HG02571 (cell line): ENCODE measurements around the gene EVC2.
"Not testable (repeated sequence)": the region's sequence is repeated elsewhere in the genome, so short reads cannot be mapped to it uniquely, and the experiment has no call there.

Experiments used
- ATAC-seq: cut with Tn5 transposase; IDR thresholded peaks from one replicate; pipeline ENCODE4 v1.9.1; 2021; ENCODE audit warnings: mild to moderate bottlenecking, moderate library complexity; ENCODE audit not compliant: unreplicated experiment

Gene EVC2

DNA sequence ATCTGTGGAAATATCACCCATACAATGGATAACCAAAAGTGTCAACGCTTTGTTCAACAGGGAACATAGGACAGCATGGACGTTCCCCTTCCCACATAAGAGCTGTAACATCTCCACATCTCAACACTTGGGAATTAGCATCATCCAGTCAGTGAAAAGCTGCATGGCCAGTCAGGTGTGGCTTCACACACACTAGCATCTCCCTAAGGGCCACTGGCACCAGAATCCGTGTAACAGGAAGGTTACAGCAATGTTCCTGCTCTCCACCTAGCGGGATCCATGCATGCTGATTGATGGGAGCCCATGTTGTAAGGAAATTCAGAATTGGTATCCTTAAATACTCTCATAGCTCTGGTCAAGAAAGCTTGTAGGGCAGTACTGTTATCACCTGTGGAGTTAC, 78.8 kb downstream of the EVC2 start:
- no peak for ATAC-seq

DNA sequence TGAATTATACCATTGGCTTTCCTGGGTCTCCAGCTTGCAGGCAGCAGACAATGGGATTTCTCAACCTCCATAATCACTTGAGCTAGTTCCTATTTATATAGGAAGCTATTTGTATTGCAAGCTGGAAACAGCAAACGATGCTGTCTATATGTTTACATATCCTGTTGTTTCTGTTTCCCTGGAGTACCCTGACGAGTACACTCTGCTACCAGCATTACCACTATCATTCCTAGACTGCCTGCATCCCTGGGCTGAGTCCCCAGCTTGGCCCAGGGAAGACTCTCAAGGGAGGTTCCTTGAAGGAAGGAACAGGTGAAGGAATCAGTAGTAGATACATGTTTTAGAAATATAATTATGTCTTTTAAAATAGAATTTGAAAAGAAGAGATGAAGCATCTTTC, 81.4 kb downstream of the EVC2 start:
- ATAC-seq: no peak

DNA sequence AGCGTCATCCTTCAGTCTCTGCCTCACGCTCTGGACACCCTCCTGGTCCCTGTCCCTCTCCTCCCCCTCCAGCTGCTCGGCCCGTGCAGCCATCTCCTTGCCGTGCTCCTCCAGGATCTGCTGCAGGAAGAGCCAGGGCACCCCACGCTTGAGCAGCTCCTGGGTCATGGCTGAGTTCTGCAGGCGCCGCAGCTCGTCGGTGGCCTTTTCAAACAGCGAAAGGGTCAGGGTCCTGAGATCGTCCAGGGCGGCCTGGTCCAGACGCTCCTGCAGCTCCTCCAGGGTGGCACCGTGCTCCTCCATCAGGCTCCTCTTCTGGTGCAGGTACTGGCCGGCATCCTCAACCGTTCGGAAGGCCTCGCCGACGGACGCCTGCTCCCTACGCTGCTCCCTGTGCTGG, 85.8 kb downstream of the EVC2 start:
- ATAC-seq: no peak

DNA sequence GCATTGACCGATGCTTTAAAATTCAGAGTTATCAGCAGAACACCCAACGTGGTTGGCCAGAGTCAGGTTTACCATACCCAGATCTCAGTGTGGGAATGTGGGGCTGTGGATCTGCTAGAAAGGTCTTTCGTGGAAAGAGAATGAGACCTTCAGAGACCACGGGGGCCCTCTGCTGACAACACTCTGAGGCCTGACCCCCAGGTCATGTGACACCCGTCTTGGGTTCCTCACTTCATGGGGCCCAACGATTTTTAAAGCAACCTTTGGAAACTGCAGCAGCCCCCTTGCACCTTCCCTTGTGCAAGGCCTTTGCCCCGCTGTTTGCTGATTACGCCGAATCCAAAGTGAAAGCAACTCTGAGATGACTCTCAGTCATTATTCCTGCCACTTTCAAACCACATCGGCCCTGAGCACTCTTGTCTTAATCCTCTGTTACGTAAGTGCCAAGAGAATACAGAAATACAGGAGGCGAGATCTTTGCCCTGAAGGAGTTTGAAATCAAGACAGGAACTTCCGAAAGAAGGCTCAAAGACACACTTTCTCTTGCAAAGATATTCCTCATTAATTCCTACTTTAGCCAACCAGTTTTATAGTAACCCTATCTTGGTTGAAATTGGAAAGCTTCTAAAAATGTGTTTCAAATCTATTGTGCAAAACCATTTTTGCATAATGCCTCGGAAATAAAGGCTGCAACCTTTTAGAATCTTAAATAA, 88.3 kb downstream of the EVC2 start:
- no peak for ATAC-seq

DNA sequence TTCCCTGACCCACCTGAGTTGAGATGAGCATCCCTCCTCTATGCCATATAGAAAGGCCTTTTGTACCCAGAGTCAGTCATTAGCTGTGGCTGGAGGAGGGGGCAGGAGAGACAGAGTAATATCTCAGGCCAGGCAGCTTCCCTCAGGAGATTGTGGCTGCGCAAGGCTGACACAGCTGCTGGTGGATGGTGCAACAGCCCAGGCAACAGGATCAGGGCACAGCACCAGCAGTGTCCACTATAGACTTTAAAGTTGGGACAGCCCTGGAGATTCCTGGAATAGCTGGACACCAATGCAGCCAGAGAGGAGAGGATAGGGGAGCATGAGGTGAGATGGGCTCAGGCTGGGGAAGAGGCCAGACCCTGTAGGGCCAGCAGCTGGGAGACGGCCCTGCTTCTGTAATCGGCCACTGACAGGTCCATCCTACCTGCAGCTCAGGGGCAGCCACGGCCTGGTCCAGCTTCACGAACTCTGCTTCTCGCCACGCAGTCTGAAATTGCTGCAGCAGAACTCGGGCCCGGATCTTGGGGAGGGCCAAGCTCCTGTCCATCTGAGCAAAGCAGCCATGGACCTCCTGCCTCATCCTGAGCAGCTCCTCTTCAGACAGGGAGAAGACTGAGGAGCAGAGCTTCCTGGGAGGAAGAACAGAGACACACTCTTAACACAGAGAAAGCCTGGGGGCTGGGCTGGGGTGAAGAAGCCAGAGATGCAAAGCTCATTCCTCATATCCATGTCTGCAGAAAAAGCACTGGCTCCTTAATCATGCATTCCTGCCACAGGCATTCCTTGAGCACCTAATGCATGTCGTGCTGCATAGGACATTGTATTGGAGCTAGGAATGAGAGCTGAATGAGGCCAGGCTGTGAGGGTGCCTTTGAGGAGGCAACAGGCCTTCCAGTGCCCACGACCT, 90.1 kb downstream of the EVC2 start:
- no peak for ATAC-seq

DNA sequence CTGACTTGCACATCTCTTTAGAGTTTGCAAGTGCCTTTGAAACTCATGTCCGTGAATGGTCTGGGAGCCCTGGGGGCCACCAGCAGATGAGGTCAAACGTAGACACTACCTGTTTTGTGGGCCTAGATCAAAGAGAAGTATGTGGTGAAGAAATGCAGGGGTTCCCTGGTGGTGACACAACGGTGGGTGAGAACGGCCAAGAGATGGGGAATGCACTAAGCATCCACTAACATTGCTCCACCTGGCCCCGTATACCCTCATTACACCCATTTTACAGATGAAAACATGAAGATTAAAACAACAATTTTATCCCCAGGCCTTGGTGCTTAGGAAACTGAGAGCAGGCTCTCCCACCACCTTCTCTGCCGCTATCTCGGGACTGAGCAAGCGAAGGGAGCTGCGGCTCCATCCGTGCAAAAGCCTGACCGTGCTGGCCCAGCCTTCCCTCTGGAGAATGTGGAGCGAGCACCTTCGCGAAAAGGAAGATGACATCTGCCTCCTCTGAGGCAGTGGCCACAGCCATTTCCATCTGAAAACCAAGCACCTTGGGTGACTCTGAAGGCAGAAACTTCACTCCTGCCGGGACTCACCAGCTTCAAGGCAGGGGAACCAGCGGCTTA, 91.9 kb downstream of the EVC2 start:
- ATAC-seq: no peak

DNA sequence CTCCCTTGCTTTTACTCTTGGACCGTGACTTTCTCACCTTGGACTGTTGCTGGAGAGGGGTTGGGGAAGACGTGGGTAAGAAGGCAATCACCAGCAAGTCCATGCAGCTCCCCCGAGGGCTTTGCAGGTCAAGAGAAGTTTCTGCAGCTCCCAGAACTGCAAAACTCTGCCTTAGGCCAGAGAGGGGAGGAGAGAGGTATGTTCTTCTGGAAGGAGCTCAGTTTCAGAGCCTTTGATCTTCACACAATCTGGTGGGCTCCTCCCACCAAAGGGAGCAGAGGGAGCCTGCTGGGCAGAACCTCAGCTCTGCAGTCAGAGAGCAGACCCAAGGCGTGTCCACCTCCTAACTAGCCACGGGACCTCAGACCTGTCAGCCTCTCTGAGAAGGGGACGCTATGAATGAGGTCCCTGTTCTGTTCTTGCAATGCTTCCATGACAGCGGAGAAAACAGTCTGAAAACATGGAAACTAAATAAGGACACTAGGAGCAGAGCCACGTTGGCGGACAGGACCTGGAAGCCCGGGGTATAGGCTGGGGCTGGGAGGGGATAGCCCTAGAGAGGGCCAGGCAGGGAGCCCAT, 92.8 kb downstream of the EVC2 start:
- no peak for ATAC-seq

DNA sequence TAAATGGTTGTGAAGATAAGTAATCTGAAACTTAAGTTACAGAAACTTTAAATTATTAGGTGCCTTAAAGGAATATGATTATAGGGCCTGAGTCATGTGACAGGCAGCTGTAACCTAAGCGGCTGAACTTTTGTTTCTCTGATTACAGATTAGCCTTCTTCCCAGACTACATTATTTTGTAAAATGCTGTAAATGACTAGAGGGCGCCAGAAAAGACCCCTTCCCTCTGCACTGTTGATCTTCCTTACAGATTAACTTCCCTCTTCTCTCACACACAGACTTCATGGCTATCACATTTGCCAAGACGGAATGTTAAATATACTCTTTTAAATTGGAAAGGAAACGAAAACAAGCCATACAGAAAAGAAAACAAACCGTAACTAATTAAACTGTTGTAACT, 96.6 kb downstream of the EVC2 start:
- no peak for ATAC-seq

DNA sequence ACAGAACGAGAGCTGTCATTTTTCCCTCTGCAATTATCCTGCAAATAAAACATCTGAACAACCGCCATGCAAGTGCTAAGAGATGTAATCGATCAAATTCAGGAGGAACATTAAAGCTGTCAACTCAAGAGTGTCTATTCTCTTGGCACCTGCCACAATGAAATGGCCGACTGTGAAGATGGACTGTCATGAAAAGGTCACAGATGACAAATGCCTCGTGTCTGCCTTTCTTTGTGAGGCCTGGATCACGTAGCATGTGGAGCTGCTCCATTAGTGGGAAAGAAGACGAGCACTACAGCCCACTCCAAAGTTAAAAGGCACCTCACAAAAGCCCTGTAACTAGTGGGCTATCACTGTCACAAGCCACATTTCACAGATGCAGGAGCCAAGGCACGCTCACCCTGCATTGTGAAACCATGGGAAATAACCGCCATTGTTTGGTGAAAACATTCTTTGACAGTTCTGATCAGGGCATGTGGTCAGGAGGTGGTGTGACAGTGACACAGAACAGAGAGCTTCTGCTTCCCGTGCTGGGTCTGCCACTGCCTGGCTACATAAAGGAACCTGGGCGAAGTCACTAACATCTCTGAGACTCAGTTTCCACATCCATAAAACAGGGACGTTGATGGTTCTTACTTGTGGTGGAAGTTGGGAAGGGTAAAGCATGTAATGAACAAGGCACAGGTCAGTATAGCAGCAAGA, 98.9 kb downstream of the EVC2 start:
- ATAC-seq: no peak

DNA sequence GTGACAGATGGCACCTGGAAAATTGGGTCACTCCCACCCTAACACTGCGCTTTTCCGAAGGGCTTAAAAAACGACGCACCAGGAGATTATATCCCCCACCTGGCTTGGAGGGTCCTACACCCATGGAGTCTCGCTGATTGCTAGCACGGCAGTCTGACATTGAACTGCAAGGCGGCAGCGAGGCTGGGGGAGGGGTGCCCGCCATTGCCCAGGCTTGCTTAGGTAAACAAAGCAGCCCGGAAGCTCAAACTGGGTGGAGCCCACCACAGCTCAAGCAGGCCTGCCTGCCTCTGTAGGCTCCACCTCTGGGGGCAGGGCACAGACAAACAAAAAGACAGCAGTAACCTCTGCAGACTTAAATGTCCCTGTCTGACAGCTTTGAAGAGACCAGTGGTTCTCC, 114.5 kb downstream of the EVC2 start:
- ATAC-seq: not testable (repeated sequence)

DNA sequence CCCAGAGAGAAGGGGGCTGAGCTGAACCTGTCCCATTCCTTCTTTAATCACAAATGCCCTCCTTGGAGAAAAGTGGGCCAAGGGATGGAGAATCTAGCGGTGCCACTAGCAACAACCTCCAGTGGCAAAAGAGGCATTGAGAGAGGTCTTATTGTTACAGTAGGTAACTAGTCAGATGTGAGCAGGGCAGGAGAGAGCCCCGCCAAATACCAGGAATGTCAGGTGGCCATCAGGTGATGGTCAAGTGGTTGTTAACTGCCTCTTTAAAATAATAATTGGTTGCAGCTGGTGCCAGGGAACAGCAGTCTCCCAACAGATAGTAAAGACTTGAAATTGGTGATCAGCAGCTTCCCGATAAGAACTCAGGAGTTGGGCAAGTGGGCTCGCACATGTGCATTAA, 116.1 kb downstream of the EVC2 start:
- no peak for ATAC-seq

DNA sequence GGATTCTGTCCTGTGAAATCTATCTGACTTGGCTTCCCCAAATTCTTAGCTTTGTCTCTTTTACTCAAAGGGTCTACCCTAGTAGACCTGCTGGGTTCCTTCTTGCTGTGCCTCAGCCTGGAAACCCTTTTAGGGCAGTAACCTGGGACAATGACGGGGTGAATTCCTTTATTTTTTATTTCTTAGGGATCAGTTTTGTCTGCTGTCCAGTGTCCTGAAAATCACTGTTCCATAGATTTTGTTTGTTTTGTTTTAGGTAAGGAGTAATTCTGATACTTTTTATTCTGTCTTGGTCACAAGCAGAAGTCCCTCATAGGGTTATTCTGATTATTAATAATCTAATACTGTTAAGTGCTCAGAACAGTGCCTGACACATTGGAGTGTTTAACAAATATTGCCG, 118.9 kb downstream of the EVC2 start:
- ATAC-seq: no peak

DNA sequence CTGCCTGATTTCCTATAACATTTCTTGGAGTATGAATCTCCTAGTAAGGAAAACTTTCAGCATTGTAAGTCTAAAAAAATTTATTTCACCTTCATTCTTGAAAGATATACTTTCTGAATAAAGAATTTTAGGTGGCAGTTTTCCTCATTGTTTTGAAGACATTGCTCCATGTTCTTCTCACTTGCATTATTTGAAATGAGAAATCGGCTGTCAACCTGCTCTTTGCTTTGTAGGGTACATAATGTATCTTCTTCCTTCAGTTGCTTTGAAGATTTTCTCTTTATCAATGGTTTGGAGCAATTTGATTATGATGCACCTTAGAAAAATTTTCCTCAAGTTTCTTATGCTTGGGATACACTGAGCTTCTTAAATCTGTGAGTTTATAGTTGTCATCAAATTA, 120.3 kb downstream of the EVC2 start:
- ATAC-seq: no peak

DNA sequence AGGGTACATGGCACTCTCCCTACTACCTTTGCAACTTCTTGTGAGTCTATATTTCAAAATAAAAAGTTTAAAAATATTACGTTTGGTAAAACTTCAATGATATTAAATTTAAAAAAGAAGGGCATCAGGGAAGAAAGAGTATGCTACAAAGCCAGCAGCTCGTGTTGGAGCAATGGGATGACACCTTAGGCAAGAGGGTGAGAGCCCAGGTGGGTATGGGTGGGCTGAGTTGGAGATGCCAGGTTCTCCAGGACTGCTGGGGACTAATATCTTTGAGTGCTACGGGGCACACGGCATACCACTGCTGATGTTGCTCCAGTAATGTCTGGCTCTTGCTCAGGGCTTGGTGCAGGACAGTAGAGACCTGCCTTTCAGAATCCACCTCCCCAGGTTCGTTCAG, 132.4 kb downstream of the EVC2 start:
- no peak for ATAC-seq

DNA sequence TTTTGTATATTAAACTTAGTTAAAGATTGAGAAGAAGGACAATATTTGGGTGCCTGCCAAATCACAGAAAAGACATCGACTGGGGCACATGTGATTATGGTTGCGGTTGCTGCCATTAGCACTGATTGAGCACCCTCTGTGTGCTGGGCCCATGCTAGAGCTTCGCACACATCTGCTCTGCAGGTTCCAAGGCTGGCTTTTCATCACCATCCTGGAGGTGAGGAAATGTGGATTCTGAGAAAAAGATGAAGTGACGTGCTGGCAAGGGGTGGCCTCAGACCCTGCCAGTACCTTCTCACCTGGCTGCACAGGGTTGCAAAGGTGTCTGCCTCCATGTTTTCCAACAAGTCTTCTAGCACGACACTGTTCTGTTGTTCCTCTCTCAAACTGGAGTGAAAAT, 134.0 kb downstream of the EVC2 start:
- no peak for ATAC-seq

DNA sequence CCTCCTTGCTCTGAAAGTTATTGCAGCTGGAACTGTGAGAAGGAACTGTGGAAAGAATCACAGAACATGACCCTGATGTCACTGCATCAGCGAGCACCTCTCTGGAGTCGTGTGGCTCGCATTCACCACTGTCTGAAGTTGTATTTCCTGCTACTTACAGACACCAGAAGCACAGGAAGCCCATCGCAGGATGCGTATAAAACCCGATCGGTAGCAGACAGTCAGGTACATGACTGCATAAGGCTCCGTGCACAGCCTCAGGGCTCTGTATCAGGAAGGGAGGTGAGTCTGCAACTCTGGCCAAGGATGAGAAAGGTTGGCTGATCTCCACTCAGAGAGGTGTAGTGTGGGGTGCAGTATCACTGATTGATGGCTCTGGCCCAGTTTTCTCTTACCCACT, 134.4 kb downstream of the EVC2 start:
- ATAC-seq: no peak

DNA sequence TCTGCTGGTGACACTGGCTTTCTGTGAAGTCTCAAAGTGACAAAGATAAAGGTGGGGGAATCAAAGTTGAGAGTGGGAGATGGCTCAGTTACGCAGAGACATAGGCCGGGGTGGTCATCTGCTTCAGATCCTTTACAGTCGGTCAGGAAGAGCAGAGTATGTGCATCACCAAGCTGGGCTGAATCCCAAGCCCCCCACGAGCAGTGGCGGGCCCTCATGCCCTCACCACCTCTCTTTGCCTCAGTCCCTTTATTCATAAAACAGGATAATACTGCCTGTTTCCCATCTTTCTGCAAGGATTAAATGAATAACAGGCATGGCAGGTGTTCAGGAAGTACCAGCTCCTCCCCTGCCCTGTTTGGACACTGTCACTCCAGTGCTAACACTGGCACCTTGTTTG, 135.6 kb downstream of the EVC2 start:
- ATAC-seq: no peak

DNA sequence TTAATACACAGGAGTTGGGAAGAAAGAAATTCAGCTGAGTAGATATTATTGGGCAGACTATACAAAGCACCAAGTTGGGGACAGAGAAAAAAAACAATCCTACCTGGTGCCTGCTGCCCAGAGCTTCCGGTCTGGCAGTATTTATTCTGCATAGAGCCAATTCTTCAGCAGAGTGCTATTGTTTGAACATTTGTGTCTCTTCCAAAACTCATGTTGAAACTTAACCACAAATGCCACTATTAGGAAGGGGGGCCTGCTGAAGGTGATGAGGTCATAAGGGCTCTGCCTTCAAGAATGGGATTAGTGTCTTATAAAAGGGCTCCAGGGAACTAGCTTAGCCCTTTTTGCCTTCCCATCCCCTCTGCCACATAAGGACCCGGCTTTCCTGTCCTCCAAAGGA, 136.2 kb downstream of the EVC2 start:
- no peak for ATAC-seq

DNA sequence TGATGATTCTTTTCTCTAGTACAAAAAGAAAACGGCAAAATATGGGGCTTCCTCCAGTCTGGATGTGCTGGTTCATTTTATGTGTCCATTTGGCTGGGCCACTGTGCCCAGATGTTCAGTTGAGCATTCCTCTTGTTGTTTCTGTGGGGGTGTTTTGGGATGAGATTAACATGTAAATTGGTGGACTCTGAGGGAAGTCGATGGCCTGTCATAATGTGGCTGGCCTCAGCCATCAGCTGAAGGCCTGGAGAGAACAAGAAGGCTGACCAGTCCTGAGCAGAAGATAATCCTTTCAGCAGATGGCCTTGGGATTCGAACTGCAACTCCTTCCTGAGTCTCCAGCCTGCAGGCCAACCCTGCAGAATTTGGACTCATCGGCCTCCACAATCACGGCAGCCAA, 136.7 kb downstream of the EVC2 start:
- ATAC-seq: no peak

DNA sequence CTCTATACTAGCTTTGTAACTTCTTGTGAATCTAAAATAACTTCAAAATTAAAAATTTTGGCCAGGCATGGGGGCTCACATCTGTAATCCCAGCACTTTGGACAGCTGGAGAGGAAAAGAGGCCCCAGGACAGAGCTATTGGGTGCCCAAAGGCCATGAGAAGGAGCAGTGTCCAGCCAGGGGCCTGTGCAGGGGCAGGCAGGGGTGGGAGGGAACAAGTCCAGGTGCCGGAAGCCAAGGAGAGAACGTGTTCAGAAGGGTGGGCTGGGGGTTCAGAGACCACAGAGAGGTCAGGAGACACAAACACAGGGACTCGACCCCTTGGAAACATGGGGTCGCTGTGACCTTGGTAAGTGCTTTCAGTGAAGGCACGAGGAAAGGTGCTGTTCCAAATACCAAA, 138.9 kb downstream of the EVC2 start:
- no peak for ATAC-seq

DNA sequence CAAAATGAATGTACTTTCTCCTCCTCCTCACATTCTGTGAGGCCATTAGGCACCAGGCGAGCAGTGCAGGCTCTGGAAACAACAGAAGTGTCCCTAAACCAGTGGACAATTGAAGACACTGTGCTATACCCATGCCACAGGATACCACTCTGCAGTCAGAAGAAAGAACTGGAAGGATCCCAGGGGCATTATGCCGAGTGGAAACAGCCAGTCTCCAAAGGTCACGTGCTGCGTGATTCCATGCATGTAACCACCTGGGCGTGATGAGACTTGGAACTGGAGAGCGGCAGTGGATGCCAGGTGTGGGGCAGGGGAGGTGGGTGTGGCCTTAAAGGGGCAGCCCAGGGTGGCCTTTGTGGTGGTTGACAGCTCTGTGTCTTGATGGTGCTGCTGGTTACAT, 139.4 kb downstream of the EVC2 start:
- no peak for ATAC-seq
